Keratinocyte (primary cell): Measurements from ENCODE around the gene RGS21. TPM values are rescaled to one million over a fixed set of nuclear protein-coding genes. Genes with fewer than 3 reads are reported as not detected.

Experiments used
- DNase-seq: peaks from one replicate; pipeline ENCODE4 v3.0.0-alpha.2; 2011; ENCODE audit warnings: low read depth, missing footprints, low spot score
- FAIRE-seq: peaks from 2 replicates; lab custom pipeline; 2011; peaks lifted over from hg19 to GRCh38; lab: Jason Lieb, UNC
- H2AFZ ChIP-seq: 2 replicates; pipeline ENCODE4 v1.6.0; 2012; ENCODE audit warnings: low read length, control low read depth, inconsistent platforms; ENCODE audit not compliant: control insufficient read depth
- H3K27ac ChIP-seq: 2 replicates; pipeline ENCODE4 v1.5.1; 2011; ENCODE audit warnings: low read length; ENCODE audit not compliant: control insufficient read depth, insufficient read depth
- H3K27me3 ChIP-seq: 3 replicates; pipeline ENCODE4 v1.6.0; 2011; ENCODE audit warnings: low read length; ENCODE audit not compliant: control insufficient read depth, insufficient read depth; ENCODE audit errors: extremely low read depth
- H3K36me3 ChIP-seq, 2 experiments: 2 replicates in 1 of 2; 3 replicates in 1 of 2; pipeline ENCODE4 v1.5.1; 2011; ENCODE audit warnings: low read length in 2 of 2, mild to moderate bottlenecking in 1 of 2; ENCODE audit not compliant: control insufficient read depth in 2 of 2, insufficient read depth in 2 of 2; ENCODE audit errors: extremely low read depth in 1 of 2
- H3K4me1 ChIP-seq: 3 replicates; pipeline ENCODE4 v1.5.1; 2011; ENCODE audit warnings: low read length; ENCODE audit not compliant: control insufficient read depth, insufficient read depth; ENCODE audit errors: extremely low read depth
- H3K4me2 ChIP-seq: 3 replicates; pipeline ENCODE4 v1.6.0; 2011; ENCODE audit warnings: low read depth, low read length; ENCODE audit not compliant: control insufficient read depth, insufficient read depth; ENCODE audit errors: extremely low read depth
- H3K4me3 ChIP-seq, 3 experiments: fragments of 200-600 bp in 1 of 3; sonication (generic) in 1 of 3; 2 replicates in 2 of 3; 3 replicates in 1 of 3; pipeline ENCODE4 v1.5.1; 2011 to 2016; ENCODE audit warnings: low read length in 3 of 3, mild to moderate bottlenecking in 3 of 3, control low read depth in 2 of 3, inconsistent platforms in 1 of 3, low read depth in 1 of 3, mixed read lengths in 1 of 3, mixed run types in 1 of 3, moderate library complexity in 1 of 3; ENCODE audit not compliant: control insufficient read depth in 2 of 3, insufficient read depth in 2 of 3; ENCODE audit errors: extremely low read depth in 1 of 3
- H3K79me2 ChIP-seq: 2 replicates; pipeline ENCODE4 v1.6.0; 2012; ENCODE audit warnings: low read length; ENCODE audit not compliant: control insufficient read depth, insufficient read depth
- H3K9ac ChIP-seq: 3 replicates; pipeline ENCODE4 v1.6.0; 2011; ENCODE audit warnings: low read length; ENCODE audit not compliant: control insufficient read depth, insufficient read depth; ENCODE audit errors: extremely low read depth
- H3K9me1 ChIP-seq: 3 replicates; pipeline ENCODE4 v1.6.0; 2011; ENCODE audit warnings: low read length; ENCODE audit not compliant: control insufficient read depth, insufficient read depth; ENCODE audit errors: extremely low read depth
- H3K9me3 ChIP-seq: 2 replicates; pipeline ENCODE4 v1.5.1; 2012; ENCODE audit warnings: low read depth, low read length; ENCODE audit not compliant: control insufficient read depth
- H4K20me1 ChIP-seq: 3 replicates; pipeline ENCODE4 v1.6.0; 2011; ENCODE audit warnings: low read length; ENCODE audit not compliant: control insufficient read depth, insufficient read depth; ENCODE audit errors: extremely low read depth
- EZH2 ChIP-seq: IDR thresholded peaks from one replicate; pipeline ENCODE4 v1.6.1; 2012; ENCODE audit warnings: inconsistent platforms, mild to moderate bottlenecking, low read length, moderate library complexity
- dilution Hi-C: fragments of 300-500 bp; cut with MboI; formaldehyde crosslinking; loops from one replicate; pipeline ENCODE4 v1.7.0; 2020; ENCODE audit warnings: low sequenced_read_pairs; ENCODE audit not compliant: extremely low pct_ligation_motif_present
- polyA plus RNA-seq, 5 experiments: library from polyadenylated mRNA; depleted of rRNA in 3 of 5; stranded (reverse) in 3 of 5; stranded (forward) in 1 of 5; unstranded in 1 of 5; fragments of >200 nt; gene quantifications; 1 replicate in 1 of 5; 2 replicates in 3 of 5; 3 replicates in 1 of 5; pipeline versions ENCODE4 v1.2.1 to v1.2.3, GENCODE V29; 2011 to 2012; ENCODE audit warnings: missing spikeins in 2 of 5, low read depth in 1 of 5, low replicate concordance in 1 of 5
- TF ChIP-seq, protein P1 (sequence below), 3 experiments: IDR thresholded peaks in 1 of 3; conservative IDR thresholded peaks in 1 of 3; optimal IDR thresholded peaks in 1 of 3; 2 replicates in 2 of 3; 3 replicates in 1 of 3; pipeline versions ENCODE3 to v1.5.1; 2011; ENCODE audit warnings: low read length in 3 of 3, mild to moderate bottlenecking in 3 of 3, moderate library complexity in 2 of 3, control low read depth in 1 of 3, inconsistent platforms in 1 of 3; ENCODE audit not compliant: insufficient read depth in 2 of 3; ENCODE audit errors: extremely low read depth in 1 of 3

RGS21 gene
- polyA plus RNA-seq, 1 donor (not counting 4 experiments of a cell fraction or from before 2014, with no cell fraction given), result not detected

DNA sequence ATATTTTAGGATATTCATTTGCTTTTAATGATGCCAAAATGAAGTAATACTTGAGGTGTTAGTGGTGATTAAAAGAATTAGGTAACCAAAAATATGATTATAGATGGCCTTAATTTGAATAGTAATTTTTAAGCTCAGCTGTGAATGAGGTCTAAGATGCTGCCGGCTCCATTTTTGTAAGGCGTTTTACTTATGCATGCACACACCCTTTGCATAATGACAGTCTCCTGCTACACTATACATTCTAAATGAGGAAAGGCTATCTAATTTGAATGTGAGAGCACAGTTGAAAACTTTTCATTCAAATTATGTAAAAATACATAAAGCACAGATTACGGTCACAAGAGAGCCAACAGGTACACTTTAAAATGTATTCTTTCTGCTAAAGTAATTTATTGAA, 41.6 kb downstream of the RGS21 start:
- Histone ChIP-seq H3K27ac (no peak overlapping the region), H3K4me2 (no peak overlapping the region), H3K36me3 (no peaks in the 10 kb centered on the region), H2AFZ (no peak overlapping the region), H3K9me1 (no peaks in the 10 kb centered on the region), H3K4me3 (no peak overlapping the region), H3K9ac (no peak overlapping the region), H3K9me3 (no peaks in the 10 kb centered on the region), H3K27me3 (no peaks in the 10 kb centered on the region), H3K4me1 (no peaks in the 10 kb centered on the region), H4K20me1 (no peaks in the 10 kb centered on the region), H3K79me2 (no peaks in the 10 kb centered on the region)
- FAIRE-seq (no peak), DNase-seq (no peak)
- dilution Hi-C loops, result no loop called here
- no peak for TF ChIP-seq EZH2
- TF ChIP-seq, protein P1, sequence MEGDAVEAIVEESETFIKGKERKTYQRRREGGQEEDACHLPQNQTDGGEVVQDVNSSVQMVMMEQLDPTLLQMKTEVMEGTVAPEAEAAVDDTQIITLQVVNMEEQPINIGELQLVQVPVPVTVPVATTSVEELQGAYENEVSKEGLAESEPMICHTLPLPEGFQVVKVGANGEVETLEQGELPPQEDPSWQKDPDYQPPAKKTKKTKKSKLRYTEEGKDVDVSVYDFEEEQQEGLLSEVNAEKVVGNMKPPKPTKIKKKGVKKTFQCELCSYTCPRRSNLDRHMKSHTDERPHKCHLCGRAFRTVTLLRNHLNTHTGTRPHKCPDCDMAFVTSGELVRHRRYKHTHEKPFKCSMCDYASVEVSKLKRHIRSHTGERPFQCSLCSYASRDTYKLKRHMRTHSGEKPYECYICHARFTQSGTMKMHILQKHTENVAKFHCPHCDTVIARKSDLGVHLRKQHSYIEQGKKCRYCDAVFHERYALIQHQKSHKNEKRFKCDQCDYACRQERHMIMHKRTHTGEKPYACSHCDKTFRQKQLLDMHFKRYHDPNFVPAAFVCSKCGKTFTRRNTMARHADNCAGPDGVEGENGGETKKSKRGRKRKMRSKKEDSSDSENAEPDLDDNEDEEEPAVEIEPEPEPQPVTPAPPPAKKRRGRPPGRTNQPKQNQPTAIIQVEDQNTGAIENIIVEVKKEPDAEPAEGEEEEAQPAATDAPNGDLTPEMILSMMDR (optimal IDR thresholded peaks at IDR 0.05 in 1 of 3, IDR thresholded peaks at IDR 0.05 in 1 of 3, conservative IDR thresholded peaks at IDR 0.05 in 1 of 3; ENCODE audit: extremely low read depth in 1 of 3, insufficient read depth in 2 of 3, low read length in 3 of 3), result no peak

DNA sequence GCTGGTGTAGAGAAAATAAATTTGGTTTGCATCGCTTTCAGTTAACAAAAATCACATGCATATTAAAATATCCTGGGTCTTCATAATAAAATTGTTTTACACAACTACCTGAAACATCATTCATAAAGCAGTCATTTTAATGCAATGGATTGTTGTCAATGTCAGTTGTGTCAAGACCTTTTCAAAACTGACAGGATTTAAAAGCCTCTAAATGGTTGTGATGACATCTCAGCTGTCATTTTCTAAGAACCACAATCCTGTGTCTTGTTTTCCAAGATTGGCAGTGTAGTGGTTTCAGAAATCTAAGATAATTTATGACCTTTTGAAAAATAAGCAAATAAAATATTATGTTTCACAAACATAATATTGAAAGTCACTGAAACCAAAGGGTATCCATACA, 42.0 kb downstream of the RGS21 start:
- no peak for TF ChIP-seq EZH2
- TF ChIP-seq, protein P1 (optimal IDR thresholded peaks at IDR 0.05 in 1 of 3, IDR thresholded peaks at IDR 0.05 in 1 of 3, conservative IDR thresholded peaks at IDR 0.05 in 1 of 3; ENCODE audit: extremely low read depth in 1 of 3, insufficient read depth in 2 of 3, low read length in 3 of 3), result no peak
- H3K4me2 ChIP-seq, result no peak overlapping the region
- H3K4me1 ChIP-seq, result no peaks in the 10 kb centered on the region
- no peak overlapping the region for H3K4me3 ChIP-seq
- H3K9ac ChIP-seq, result no peak overlapping the region
- DNase-seq (no peak), FAIRE-seq (no peak)
- H3K9me3 ChIP-seq, result no peaks in the 10 kb centered on the region
- H3K79me2 ChIP-seq, result no peaks in the 10 kb centered on the region
- no peaks in the 10 kb centered on the region for H4K20me1 ChIP-seq
- no peaks in the 10 kb centered on the region for H3K27me3 ChIP-seq
- no peak overlapping the region for H2AFZ ChIP-seq
- dilution Hi-C loops, result no loop called here
- no peaks in the 10 kb centered on the region for H3K9me1 ChIP-seq
- no peak overlapping the region for H3K27ac ChIP-seq
- H3K36me3 ChIP-seq, result no peaks in the 10 kb centered on the region
